Cardiac muscle cell (in vitro differentiated cells and primary cell): ENCODE data around the gene PFDN5. TPM values are rescaled to one million over a fixed set of nuclear protein-coding genes. Genes with fewer than 3 reads are reported as not detected.
"Not testable (repeated sequence)": the region's sequence is repeated elsewhere in the genome, so short reads cannot be mapped to it uniquely, and the experiment has no call there.

Source experiments
- DNase-seq, 2 donors: peaks; one replicate each; pipeline versions ENCODE4 v3.0.0 to v3.0.0-alpha.2; 2010 to 2017; ENCODE audit warnings: low read depth in 1 of 2, low spot score in 1 of 2
- H3K27ac ChIP-seq: fragments of 200-600 bp; sonication (generic); 2 replicates; pipeline ENCODE4 v1.5.1; 2016
- H3K27me3 ChIP-seq: fragments of 200-600 bp; sonication (generic); 2 replicates; pipeline ENCODE4 v1.6.0; 2016; ENCODE audit warnings: control low read depth
- H3K36me3 ChIP-seq: fragments of 200-600 bp; sonication (generic); 2 replicates; pipeline ENCODE4 v1.5.1; 2016; ENCODE audit warnings: control low read depth
- H3K4me1 ChIP-seq: fragments of 200-600 bp; sonication (generic); 2 replicates; pipeline ENCODE4 v1.8.1; 2017; ENCODE audit warnings: low read depth, mild to moderate bottlenecking, mixed run types
- H3K4me3 ChIP-seq: fragments of 200-600 bp; sonication (generic); 2 replicates; pipeline ENCODE4 v1.5.1; 2016; ENCODE audit warnings: mild to moderate bottlenecking
- H3K9me3 ChIP-seq: fragments of 200-600 bp; sonication (generic); 2 replicates; pipeline ENCODE4 v1.5.1; 2017; ENCODE audit warnings: low read depth, mild to moderate bottlenecking, control low read depth
- CTCF ChIP-seq: IDR thresholded peaks from 2 replicates; pipeline ENCODE4 v1.5.1; 2012; ENCODE audit warnings: low read depth, mild to moderate bottlenecking, low read length
- polyA plus RNA-seq: library from polyadenylated mRNA; unstranded; fragments of >200 nt; fragmentation: Nextera tagmentation; extraction: Ambion mirVana; gene quantifications from 2 replicates; pipeline ENCODE4 v1.2.1, GENCODE V29; 2016
- total RNA-seq: library from RNA; depleted of rRNA; stranded (reverse); fragments of >200 nt; gene quantifications from 2 replicates; pipeline ENCODE4 v1.2.3, GENCODE V29; 2016

Gene PFDN5
- total and polyA plus RNA-seq, 2 experiments from 2014 or later = 435 to 548 TPM

- no peaks in the 10 kb centered on the region for H3K9me3 ChIP-seq
- peak overlapping the region; percentile 80 for H3K27ac ChIP-seq
- H3K4me3 ChIP-seq = peak overlapping the region; percentile 34
- H3K27me3 ChIP-seq = peaks cover 7% of the 10 kb centered on the region
- H3K4me1 ChIP-seq = peaks cover 15% of the 10 kb centered on the region
- no peak for TF ChIP-seq CTCF
- DNase-seq = peak in 1 of 2 donors; percentile 37
- no peaks in the 10 kb centered on the region for H3K36me3 ChIP-seq
Observed at GRCh38 chr12:53325511-53326061, 30.2 kb downstream of the PFDN5 start.

- no peaks in the 10 kb centered on the region for H3K9me3 ChIP-seq
- H3K27ac ChIP-seq = no peak overlapping the region
- peaks cover 7% of the 10 kb centered on the region for H3K27me3 ChIP-seq
- no peak for DNase-seq
- peaks cover 14% of the 10 kb centered on the region for H3K4me1 ChIP-seq
- TF ChIP-seq CTCF = no peak
- no peaks in the 10 kb centered on the region for H3K36me3 ChIP-seq
- no peak overlapping the region for H3K4me3 ChIP-seq
Observed at GRCh38 chr12:53326460-53327185, 31.3 kb downstream of the PFDN5 start.

DNA sequence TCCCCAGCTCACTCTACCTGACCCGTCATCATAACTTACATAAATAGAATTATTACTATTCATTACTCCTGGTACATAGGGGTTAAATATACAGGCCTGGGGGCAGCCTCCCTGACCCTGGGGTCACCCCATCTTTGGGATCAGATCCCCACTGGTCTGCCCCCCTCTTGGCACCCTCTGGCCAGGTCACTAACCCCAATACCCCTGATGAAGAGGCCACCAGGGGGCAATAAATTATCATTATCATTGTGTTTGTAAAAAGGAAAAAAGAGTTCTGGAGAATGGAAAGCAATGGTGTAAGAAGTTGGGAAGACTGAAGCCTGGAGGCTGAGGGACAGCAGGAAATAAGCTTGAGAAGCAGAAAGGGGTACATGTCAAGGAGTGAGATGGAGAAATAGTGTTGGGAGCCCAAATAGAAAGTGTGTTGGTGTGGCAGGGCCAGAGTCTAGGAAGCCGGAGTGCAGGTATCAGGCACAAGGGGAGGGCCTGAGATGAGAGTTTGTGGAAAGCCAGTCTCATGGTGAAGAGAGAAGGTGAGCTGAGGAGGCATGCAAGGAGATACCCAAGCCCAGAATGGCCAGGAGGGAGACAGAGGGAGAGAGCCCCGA lies 32.2 kb downstream of the PFDN5 start:
- Histone ChIP-seq H3K9me3 (no peaks in the 10 kb centered on the region), H3K4me3 (no peak overlapping the region), H3K27ac (no peak overlapping the region), H3K4me1 (peaks cover 10% of the 10 kb centered on the region), H3K27me3 (peaks cover 7% of the 10 kb centered on the region), H3K36me3 (no peaks in the 10 kb centered on the region)
- DNase-seq = peak in 1 of 2 donors; percentile 48
- TF ChIP-seq CTCF = peak; percentile 49

DNA sequence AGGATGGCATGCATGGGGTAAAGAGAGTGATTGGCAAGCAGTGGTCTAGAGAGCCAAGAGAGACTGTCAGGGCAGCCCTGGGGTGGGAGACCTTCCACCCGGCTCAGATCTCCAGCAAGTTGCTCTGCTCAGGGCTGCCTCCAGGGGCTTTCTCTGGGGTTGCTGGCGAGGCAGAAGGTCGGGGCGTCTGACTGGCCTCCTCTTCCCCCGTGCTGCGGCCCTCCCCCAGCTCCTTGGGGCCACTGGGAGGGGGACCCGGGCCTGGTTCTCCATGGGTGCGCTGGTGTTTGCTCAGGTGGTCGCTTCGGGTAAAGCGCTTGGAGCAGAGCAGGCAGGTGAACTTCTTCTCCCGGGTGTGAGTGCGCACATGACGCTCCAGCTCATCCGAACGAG lies 32.7 kb downstream of the PFDN5 start:
- Histone ChIP-seq H3K9me3 (no peaks in the 10 kb centered on the region), H3K4me1 (peaks cover 10% of the 10 kb centered on the region), H3K27ac (no peak overlapping the region), H3K36me3 (no peaks in the 10 kb centered on the region), H3K27me3 (peaks cover 7% of the 10 kb centered on the region), H3K4me3 (no peak overlapping the region)
- TF ChIP-seq CTCF = no peak
- DNase-seq = no peak

GRCh38 chr12:53330671-53331070 lies 35.3 kb downstream of the PFDN5 start:
- no peaks in the 10 kb centered on the region for H3K36me3 ChIP-seq
- no peak for DNase-seq
- no peak overlapping the region for H3K4me3 ChIP-seq
- H3K27me3 ChIP-seq = peaks cover 6% of the 10 kb centered on the region
- no peak overlapping the region for H3K27ac ChIP-seq
- H3K9me3 ChIP-seq = no peaks in the 10 kb centered on the region
- no peak for TF ChIP-seq CTCF
- no peaks in the 10 kb centered on the region for H3K4me1 ChIP-seq

DNA sequence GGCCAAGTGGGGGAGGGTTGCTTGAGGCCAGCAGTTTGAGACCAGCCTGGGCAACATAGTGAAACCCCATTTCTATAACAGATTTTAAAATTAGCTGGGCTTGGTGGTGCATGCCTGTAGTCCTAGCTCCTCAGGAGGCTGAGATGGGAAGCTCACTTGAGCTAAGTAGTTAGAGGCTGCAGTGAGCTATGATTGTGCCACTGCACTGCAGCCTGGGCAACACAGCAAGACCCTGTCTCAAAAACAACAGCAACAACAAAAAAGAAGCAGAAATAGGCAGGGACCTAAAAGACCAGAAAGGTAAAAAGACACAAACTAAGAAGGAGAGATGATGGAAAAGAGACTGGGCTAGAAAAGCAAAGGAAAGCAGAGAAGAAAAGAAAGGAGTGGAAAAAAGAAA lies 37.0 kb downstream of the PFDN5 start:
- H3K9me3 ChIP-seq, H3K36me3 ChIP-seq, H3K4me1 ChIP-seq, H3K27ac ChIP-seq, H3K4me3 ChIP-seq, H3K27me3 ChIP-seq, DNase-seq: not testable (repeated sequence)
